ENCODE measurements around the gene LNPEP.

The LNPEP gene

DNA sequence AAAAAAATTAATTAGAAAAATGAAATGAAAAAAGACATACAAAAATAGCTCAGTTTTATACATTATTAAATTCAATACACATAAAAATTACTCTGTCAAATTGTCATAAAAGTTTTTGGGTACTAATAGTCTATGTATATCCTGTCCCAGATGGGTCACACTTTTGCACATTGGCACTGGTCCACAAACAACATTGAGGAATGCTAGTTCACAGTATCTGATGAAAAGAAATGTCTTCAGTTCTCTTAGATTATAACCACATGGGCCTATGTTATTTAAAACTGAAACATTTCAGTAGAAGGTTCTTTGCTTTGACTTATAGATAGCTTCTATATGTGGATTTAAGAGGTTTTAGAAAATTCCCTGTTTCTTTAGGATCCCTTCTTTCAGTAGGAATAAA is 39.8 kb downstream of the LNPEP start:
- DNase-seq (ENCODE audit: low spot score) = no peak
- no peak overlapping the region for H3K23ac ChIP-seq (ENCODE audit: low read depth, low read length, poor library complexity)
- no peak overlapping the region for H2AFZ ChIP-seq (ENCODE audit: low read length)
- H2BK12ac ChIP-seq (ENCODE audit: low read length) = no peak overlapping the region
- H3K4me3 ChIP-seq (ENCODE audit: low read length in 2 of 2) = no peak overlapping the region
- peaks cover 0 to 12% of the 10 kb centered on the region in 2 donors for H3K36me3 ChIP-seq (replicated peaks in 1 of 2; ENCODE audit: control insufficient read depth in 2 of 2, insufficient read depth in 2 of 2, low read length in 2 of 2)
- H2AK5ac ChIP-seq (ENCODE audit: low read depth, low read length) = no peak overlapping the region
- H2BK120ac ChIP-seq (ENCODE audit: low read depth, low read length) = no peak overlapping the region
- peaks cover 0 to 2% of the 10 kb centered on the region in 2 donors for H3K9me3 ChIP-seq (replicated peaks in 1 of 2; ENCODE audit: control insufficient read depth in 2 of 2, insufficient read depth in 1 of 2, low read depth in 1 of 2, low read length in 2 of 2)
- no peak overlapping the region for H3K27ac ChIP-seq (replicated peaks; ENCODE audit: low read length)
- H3K14ac ChIP-seq (ENCODE audit: low read length) = no peak overlapping the region
- H2BK5ac ChIP-seq (ENCODE audit: low read length) = no peak overlapping the region
- H2BK15ac ChIP-seq (ENCODE audit: low read length) = no peak overlapping the region
- no peaks in the 10 kb centered on the region for H3K79me1 ChIP-seq (ENCODE audit: low read depth, low read length)
- no peak overlapping the region for H4K8ac ChIP-seq (ENCODE audit: low read depth, low read length)
- no peak overlapping the region for H3K4ac ChIP-seq (ENCODE audit: low read length)
- H4K91ac ChIP-seq (ENCODE audit: low read depth, low read length, poor library complexity) = no peak overlapping the region
- H3K18ac ChIP-seq (ENCODE audit: low read length) = no peak overlapping the region
- no peak overlapping the region for H3K9ac ChIP-seq (ENCODE audit: low read depth, low read length, poor library complexity)
- H3K27me3 ChIP-seq (ENCODE audit: control insufficient read depth in 3 of 3, insufficient read depth in 3 of 3, low read depth in 1 of 3, low read length in 3 of 3) = no peaks in the 10 kb centered on the region
- no peak overlapping the region for H3K4me2 ChIP-seq (ENCODE audit: insufficient read depth, low read length, poor library complexity, severe bottlenecking)
- H3K4me1 ChIP-seq (ENCODE audit: control insufficient read depth in 2 of 2, insufficient read depth in 1 of 2, low read depth in 1 of 2, low read length in 2 of 2) = peaks cover 0 to 4% of the 10 kb centered on the region in 2 donors

DNA sequence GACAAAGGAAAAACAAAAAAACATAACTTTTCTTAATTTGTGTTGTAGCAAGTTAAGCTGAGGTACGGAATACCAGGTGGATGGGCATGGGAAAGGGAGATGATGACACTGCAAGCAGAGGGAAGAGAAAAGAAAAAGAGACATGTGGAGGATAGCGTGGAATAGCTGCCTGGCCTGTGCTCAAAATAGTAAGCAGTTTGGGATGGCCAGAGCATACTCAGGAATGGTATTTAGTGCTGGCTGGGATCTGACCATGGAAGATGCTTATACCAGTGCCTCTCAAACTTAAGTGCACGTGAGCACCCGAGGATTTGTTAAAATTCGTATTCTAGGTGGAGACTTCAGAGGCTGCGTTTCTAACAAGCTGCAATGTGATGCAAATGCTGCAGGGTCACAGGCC is 41.3 kb downstream of the LNPEP start:
- Histone ChIP-seq H3K4me1 (ENCODE audit: control insufficient read depth in 2 of 2, insufficient read depth in 1 of 2, low read depth in 1 of 2, low read length in 2 of 2) (peaks cover 0 to 4% of the 10 kb centered on the region in 2 donors), H2AFZ (ENCODE audit: low read length) (no peak overlapping the region), H2BK120ac (ENCODE audit: low read depth, low read length) (no peak overlapping the region), H3K14ac (ENCODE audit: low read length) (no peak overlapping the region), H4K91ac (ENCODE audit: low read depth, low read length, poor library complexity) (no peak overlapping the region), H3K9me3 (replicated peaks in 1 of 2; ENCODE audit: control insufficient read depth in 2 of 2, insufficient read depth in 1 of 2, low read depth in 1 of 2, low read length in 2 of 2) (peaks cover 0 to 2% of the 10 kb centered on the region in 2 donors), H3K36me3 (replicated peaks in 1 of 2; ENCODE audit: control insufficient read depth in 2 of 2, insufficient read depth in 2 of 2, low read length in 2 of 2) (peaks cover 0 to 12% of the 10 kb centered on the region in 2 donors), H3K23ac (ENCODE audit: low read depth, low read length, poor library complexity) (no peak overlapping the region), H3K4me3 (ENCODE audit: low read length in 2 of 2) (no peak overlapping the region), H4K8ac (ENCODE audit: low read depth, low read length) (no peak overlapping the region), H2BK12ac (ENCODE audit: low read length) (no peak overlapping the region), H3K4me2 (ENCODE audit: insufficient read depth, low read length, poor library complexity, severe bottlenecking) (no peak overlapping the region), H2BK5ac (ENCODE audit: low read length) (no peak overlapping the region), H3K9ac (ENCODE audit: low read depth, low read length, poor library complexity) (no peak overlapping the region), H2BK15ac (ENCODE audit: low read length) (no peak overlapping the region), H3K4ac (ENCODE audit: low read length) (no peak overlapping the region), H2AK5ac (ENCODE audit: low read depth, low read length) (no peak overlapping the region), H3K18ac (ENCODE audit: low read length) (no peak overlapping the region), H3K27me3 (ENCODE audit: control insufficient read depth in 3 of 3, insufficient read depth in 3 of 3, low read depth in 1 of 3, low read length in 3 of 3) (no peaks in the 10 kb centered on the region), H3K79me1 (ENCODE audit: low read depth, low read length) (no peaks in the 10 kb centered on the region), H3K27ac (replicated peaks; ENCODE audit: low read length) (no peak overlapping the region)
- no peak for DNase-seq (ENCODE audit: low spot score)
- no CpG with 5 or more reads among the region's 6 CpGs for WGBS, 2 donors (ENCODE audit: extremely low coverage in 2 of 2, insufficient read length in 2 of 2, insufficient replicate concordance in 1 of 2)

DNA sequence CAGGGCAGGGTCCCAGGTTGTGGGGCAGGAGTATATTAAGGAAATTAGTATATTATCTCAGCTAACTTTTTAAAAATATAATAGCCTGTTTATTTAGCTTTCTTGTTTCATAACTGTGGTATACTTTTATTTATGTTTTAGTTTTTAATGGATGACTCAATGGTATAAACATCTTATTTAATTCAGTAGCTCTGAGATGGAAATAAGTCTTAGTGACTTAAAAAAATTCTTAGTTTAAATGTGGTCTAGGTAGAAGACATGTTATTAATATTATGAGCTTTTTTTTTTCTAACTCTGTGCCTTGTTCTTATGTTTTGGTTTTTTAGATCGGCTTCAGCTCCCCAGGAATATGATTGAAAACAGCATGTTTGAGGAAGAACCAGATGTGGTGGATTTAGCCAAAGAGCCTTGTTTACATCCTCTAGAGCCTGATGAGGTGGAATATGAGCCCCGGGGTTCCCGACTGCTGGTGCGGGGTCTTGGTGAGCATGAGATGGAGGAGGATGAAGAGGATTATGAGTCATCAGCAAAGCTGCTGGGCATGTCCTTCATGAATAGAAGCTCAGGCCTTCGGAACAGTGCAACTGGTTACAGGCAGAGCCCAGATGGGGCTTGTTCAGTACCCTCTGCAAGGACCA is 43.1 kb downstream of the LNPEP start:
- WGBS, 2 donors (ENCODE audit: extremely low coverage in 2 of 2, insufficient read length in 2 of 2, insufficient replicate concordance in 1 of 2) = no CpG with 5 or more reads among the region's 5 CpGs
- peaks cover 0 to 4% of the 10 kb centered on the region in 2 donors for H3K4me1 ChIP-seq (ENCODE audit: control insufficient read depth in 2 of 2, insufficient read depth in 1 of 2, low read depth in 1 of 2, low read length in 2 of 2)
- H3K27me3 ChIP-seq (ENCODE audit: control insufficient read depth in 3 of 3, insufficient read depth in 3 of 3, low read depth in 1 of 3, low read length in 3 of 3) = no peaks in the 10 kb centered on the region
- H3K4me3 ChIP-seq (ENCODE audit: low read length in 2 of 2) = no peak overlapping the region
- no peak overlapping the region for H2AFZ ChIP-seq (ENCODE audit: low read length)
- H2BK120ac ChIP-seq (ENCODE audit: low read depth, low read length) = no peak overlapping the region
- DNase-seq (ENCODE audit: low spot score) = no peak
- no peak overlapping the region for H3K18ac ChIP-seq (ENCODE audit: low read length)
- no peak overlapping the region for H2BK15ac ChIP-seq (ENCODE audit: low read length)
- H3K36me3 ChIP-seq (replicated peaks in 1 of 2; ENCODE audit: control insufficient read depth in 2 of 2, insufficient read depth in 2 of 2, low read length in 2 of 2) = peaks cover 0 to 12% of the 10 kb centered on the region in 2 donors
- no peak overlapping the region for H3K9ac ChIP-seq (ENCODE audit: low read depth, low read length, poor library complexity)
- no peak overlapping the region for H2BK5ac ChIP-seq (ENCODE audit: low read length)
- no peak overlapping the region for H3K14ac ChIP-seq (ENCODE audit: low read length)
- no peak overlapping the region for H4K8ac ChIP-seq (ENCODE audit: low read depth, low read length)
- H3K4me2 ChIP-seq (ENCODE audit: insufficient read depth, low read length, poor library complexity, severe bottlenecking) = no peak overlapping the region
- H2BK12ac ChIP-seq (ENCODE audit: low read length) = no peak overlapping the region
- H4K91ac ChIP-seq (ENCODE audit: low read depth, low read length, poor library complexity) = no peak overlapping the region
- H3K27ac ChIP-seq (replicated peaks; ENCODE audit: low read length) = no peak overlapping the region
- no peak overlapping the region for H3K23ac ChIP-seq (ENCODE audit: low read depth, low read length, poor library complexity)
- H3K4ac ChIP-seq (ENCODE audit: low read length) = no peak overlapping the region
- no peaks in the 10 kb centered on the region for H3K79me1 ChIP-seq (ENCODE audit: low read depth, low read length)
- no peak overlapping the region for H2AK5ac ChIP-seq (ENCODE audit: low read depth, low read length)
- H3K9me3 ChIP-seq (replicated peaks in 1 of 2; ENCODE audit: control insufficient read depth in 2 of 2, insufficient read depth in 1 of 2, low read depth in 1 of 2, low read length in 2 of 2) = peaks cover 0 to 2% of the 10 kb centered on the region in 2 donors

DNA sequence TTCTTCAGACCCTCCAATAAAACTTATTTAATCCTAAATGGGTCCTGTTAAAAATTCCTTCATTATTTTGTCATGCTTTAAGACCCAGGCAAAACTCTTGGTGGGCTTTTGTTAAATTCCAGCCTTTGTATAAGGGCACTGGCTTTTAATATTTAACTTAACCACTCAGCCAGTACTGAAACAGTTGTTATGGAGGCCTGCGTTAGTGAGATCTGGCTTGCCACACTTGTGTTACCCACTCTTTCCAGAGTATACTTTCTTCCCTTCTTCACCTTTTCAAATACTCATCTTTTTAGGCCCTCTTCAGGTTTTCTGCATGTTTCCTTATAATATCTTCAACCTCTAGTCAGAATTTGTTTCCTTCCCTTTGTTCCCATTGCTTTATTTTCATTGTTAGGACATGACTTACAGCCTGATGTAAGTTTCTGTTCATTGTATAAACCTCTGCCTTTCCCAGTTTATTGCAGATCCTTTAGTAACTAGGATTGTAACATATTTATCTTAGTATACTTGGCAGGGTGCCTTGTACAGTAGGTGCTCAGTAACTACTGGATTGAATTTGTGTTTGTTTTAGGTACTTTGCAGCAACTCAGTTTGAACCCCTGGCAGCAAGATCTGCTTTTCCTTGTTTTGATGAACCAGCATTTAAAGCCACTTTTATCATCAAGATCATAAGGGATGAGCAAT is 48.8 kb downstream of the LNPEP start:
- Histone ChIP-seq H3K18ac (ENCODE audit: low read length) (no peak overlapping the region), H3K4me1 (ENCODE audit: control insufficient read depth in 2 of 2, insufficient read depth in 1 of 2, low read depth in 1 of 2, low read length in 2 of 2) (no peaks in the 10 kb centered on the region)
- WGBS, 2 donors (ENCODE audit: extremely low coverage in 2 of 2, insufficient read length in 2 of 2, insufficient replicate concordance in 1 of 2) = no CpG with 5 or more reads among the region's 1 CpG

More for the DNA sequence above, 48.8 kb downstream of the LNPEP start:
- Histone ChIP-seq H3K23ac (ENCODE audit: low read depth, low read length, poor library complexity) (no peak overlapping the region), H3K14ac (ENCODE audit: low read length) (no peak overlapping the region), H3K27ac (replicated peaks; ENCODE audit: low read length) (no peak overlapping the region), H4K8ac (ENCODE audit: low read depth, low read length) (no peak overlapping the region), H3K9me3 (replicated peaks in 1 of 2; ENCODE audit: control insufficient read depth in 2 of 2, insufficient read depth in 1 of 2, low read depth in 1 of 2, low read length in 2 of 2) (no peaks in the 10 kb centered on the region), H4K91ac (ENCODE audit: low read depth, low read length, poor library complexity) (no peak overlapping the region), H2BK15ac (ENCODE audit: low read length) (no peak overlapping the region), H3K27me3 (ENCODE audit: control insufficient read depth in 3 of 3, insufficient read depth in 3 of 3, low read depth in 1 of 3, low read length in 3 of 3) (no peaks in the 10 kb centered on the region), H3K4me2 (ENCODE audit: insufficient read depth, low read length, poor library complexity, severe bottlenecking) (no peak overlapping the region), H2BK5ac (ENCODE audit: low read length) (no peak overlapping the region), H3K9ac (ENCODE audit: low read depth, low read length, poor library complexity) (no peak overlapping the region), H3K4me3 (ENCODE audit: low read length in 2 of 2) (no peak overlapping the region), H3K4ac (ENCODE audit: low read length) (no peak overlapping the region), H3K79me1 (ENCODE audit: low read depth, low read length) (no peaks in the 10 kb centered on the region), H2BK12ac (ENCODE audit: low read length) (no peak overlapping the region), H2AFZ (ENCODE audit: low read length) (no peak overlapping the region), H2BK120ac (ENCODE audit: low read depth, low read length) (no peak overlapping the region), H2AK5ac (ENCODE audit: low read depth, low read length) (no peak overlapping the region), H3K36me3 (replicated peaks in 1 of 2; ENCODE audit: control insufficient read depth in 2 of 2, insufficient read depth in 2 of 2, low read length in 2 of 2) (peaks cover 0 to 9% of the 10 kb centered on the region in 2 donors)
- DNase-seq (ENCODE audit: low spot score) = no peak

Measured in neuronal stem cell (in vitro differentiated cells).